ENCODE results near the gene AMBN.

AMBN gene

DNA sequence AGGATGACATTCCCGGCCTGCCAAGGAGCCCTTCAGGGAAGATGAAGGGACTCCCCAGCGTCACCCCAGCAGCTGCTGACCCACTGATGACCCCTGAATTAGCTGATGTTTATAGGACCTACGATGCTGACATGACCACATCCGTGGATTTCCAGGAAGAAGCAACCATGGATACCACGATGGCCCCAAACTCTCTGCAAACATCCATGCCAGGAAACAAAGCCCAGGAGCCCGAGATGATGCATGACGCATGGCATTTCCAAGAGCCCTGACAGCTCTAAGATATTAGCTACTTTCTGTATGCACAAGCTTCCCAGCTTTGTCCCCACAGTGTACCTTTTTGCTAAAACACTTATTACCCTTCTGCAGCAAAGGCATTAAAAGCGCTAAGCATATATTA, 14.4 kb downstream of the AMBN start:
- DNase-seq, result no peak
- no peak overlapping the region for H3K27ac ChIP-seq (ENCODE audit: insufficient read depth, low read length, poor library complexity, severe bottlenecking)
- no peak overlapping the region for H3K4me3 ChIP-seq (ENCODE audit: insufficient read depth, low read depth, low read length, poor library complexity, severe bottlenecking)
- no peaks in the 10 kb centered on the region for H3K27me3 ChIP-seq (replicated peaks; ENCODE audit: control insufficient read depth, insufficient read depth, low read length, poor library complexity, severe bottlenecking)
- H3K36me3 ChIP-seq (ENCODE audit: control insufficient read depth, insufficient read depth, low read length), result no peaks in the 10 kb centered on the region
- no peaks in the 10 kb centered on the region for H3K9me3 ChIP-seq (ENCODE audit: control insufficient read depth, low read length)
- no peaks in the 10 kb centered on the region for H3K4me1 ChIP-seq (ENCODE audit: control insufficient read depth, insufficient read depth, low read length, poor library complexity, severe bottlenecking)

DNA sequence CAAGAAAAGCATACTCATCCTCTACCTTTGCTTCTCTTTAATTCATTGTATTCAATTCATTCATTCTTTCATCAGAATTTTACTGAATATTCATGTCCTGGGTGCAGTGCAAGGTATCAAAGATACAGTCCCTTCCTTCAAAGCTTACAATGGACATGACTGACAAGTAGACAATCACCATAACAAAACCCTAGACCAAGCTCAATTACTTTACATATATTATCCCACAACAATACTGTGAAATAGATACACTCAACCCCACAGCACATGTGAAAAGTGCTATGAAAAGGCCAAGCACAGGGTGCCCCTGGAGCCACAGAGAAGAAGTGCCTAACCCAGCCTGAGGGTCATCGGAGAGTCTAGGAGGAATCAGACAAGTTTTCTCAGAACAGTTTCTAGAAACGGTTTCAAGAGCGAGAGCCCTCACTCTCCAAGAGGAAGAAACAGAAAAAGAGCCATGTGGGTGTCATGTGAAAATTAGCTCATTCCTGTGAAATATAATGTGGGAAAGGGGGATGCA, 15.3 kb downstream of the AMBN start:
- no peak for DNase-seq
- H3K4me3 ChIP-seq (ENCODE audit: insufficient read depth, low read depth, low read length, poor library complexity, severe bottlenecking), result no peak overlapping the region
- no peaks in the 10 kb centered on the region for H3K9me3 ChIP-seq (ENCODE audit: control insufficient read depth, low read length)
- H3K4me1 ChIP-seq (ENCODE audit: control insufficient read depth, insufficient read depth, low read length, poor library complexity, severe bottlenecking), result no peaks in the 10 kb centered on the region
- no peaks in the 10 kb centered on the region for H3K36me3 ChIP-seq (ENCODE audit: control insufficient read depth, insufficient read depth, low read length)
- no peaks in the 10 kb centered on the region for H3K27me3 ChIP-seq (replicated peaks; ENCODE audit: control insufficient read depth, insufficient read depth, low read length, poor library complexity, severe bottlenecking)
- H3K27ac ChIP-seq (ENCODE audit: insufficient read depth, low read length, poor library complexity, severe bottlenecking), result no peak overlapping the region

DNA sequence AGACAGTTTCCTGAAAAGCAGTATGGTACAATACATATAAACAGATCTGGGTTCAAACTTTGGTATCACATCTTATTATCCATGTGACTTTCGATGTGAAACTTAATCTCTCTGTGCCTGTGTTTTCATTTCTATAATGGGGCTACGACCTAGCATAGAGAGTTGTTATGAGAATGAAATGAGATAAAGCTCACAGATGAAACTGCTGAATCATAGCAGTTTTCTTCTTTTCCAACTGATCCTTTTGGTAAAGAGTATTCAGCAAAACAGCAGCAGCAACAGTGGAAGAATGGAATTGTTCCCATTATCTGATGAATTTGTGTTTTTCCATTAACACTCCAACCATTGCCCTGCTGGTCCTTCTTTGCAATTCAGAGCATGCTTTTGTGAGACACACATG, 16.3 kb downstream of the AMBN start:
- no peaks in the 10 kb centered on the region for H3K27me3 ChIP-seq (replicated peaks; ENCODE audit: control insufficient read depth, insufficient read depth, low read length, poor library complexity, severe bottlenecking)
- H3K27ac ChIP-seq (ENCODE audit: insufficient read depth, low read length, poor library complexity, severe bottlenecking), result no peak overlapping the region
- H3K4me1 ChIP-seq (ENCODE audit: control insufficient read depth, insufficient read depth, low read length, poor library complexity, severe bottlenecking), result no peaks in the 10 kb centered on the region
- DNase-seq, result no peak
- no peaks in the 10 kb centered on the region for H3K9me3 ChIP-seq (ENCODE audit: control insufficient read depth, low read length)
- H3K4me3 ChIP-seq (ENCODE audit: insufficient read depth, low read depth, low read length, poor library complexity, severe bottlenecking), result no peak overlapping the region
- H3K36me3 ChIP-seq (ENCODE audit: control insufficient read depth, insufficient read depth, low read length), result no peaks in the 10 kb centered on the region

DNA sequence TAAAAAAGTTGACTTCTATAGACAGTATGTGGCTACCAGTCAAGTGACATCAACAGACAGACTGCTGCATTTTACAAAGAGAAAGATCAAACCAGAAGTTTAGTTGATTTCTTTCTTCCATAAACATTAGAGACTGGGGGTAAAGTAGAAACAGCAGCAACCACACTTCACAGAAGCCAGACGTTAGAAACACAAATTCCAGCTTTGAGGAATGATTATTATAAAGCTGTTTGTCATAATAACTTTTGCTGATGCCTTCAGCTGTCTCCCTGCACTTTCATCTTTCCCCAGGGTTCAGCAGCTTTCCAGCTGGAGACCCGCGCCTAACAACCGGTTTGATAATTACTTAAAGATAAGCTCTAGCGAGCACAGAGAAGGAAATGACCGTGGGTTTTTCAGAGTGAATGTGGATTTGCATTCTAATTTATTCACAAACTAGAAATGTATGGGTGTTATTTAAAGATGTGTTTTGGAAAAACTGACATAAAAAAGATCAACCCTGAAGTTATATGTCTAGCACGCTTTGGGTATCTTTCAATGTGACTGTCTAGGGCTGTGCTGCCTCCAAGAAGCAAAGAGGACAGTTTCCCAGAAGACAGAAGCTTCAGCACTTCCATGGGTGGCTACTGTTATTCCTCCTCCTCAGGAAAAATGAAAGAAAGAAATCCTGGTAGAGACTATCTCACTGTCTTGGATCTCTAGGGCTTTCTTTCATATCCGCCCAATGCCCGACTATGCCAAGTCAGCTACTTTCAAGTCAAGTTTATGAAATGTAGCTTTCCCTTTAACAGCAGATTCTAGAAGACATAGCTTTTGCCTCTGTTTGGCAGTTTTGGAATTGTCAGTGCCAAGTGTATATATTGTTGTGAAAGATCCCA, 21.5 kb downstream of the AMBN start:
- no peak overlapping the region for H3K4me3 ChIP-seq (ENCODE audit: insufficient read depth, low read depth, low read length, poor library complexity, severe bottlenecking)
- H3K27me3 ChIP-seq (replicated peaks; ENCODE audit: control insufficient read depth, insufficient read depth, low read length, poor library complexity, severe bottlenecking), result no peaks in the 10 kb centered on the region
- DNase-seq, result no peak
- H3K4me1 ChIP-seq (ENCODE audit: control insufficient read depth, insufficient read depth, low read length, poor library complexity, severe bottlenecking), result no peaks in the 10 kb centered on the region
- no peaks in the 10 kb centered on the region for H3K36me3 ChIP-seq (ENCODE audit: control insufficient read depth, insufficient read depth, low read length)
- H3K27ac ChIP-seq (ENCODE audit: insufficient read depth, low read length, poor library complexity, severe bottlenecking), result no peak overlapping the region
- no peaks in the 10 kb centered on the region for H3K9me3 ChIP-seq (ENCODE audit: control insufficient read depth, low read length)

DNA sequence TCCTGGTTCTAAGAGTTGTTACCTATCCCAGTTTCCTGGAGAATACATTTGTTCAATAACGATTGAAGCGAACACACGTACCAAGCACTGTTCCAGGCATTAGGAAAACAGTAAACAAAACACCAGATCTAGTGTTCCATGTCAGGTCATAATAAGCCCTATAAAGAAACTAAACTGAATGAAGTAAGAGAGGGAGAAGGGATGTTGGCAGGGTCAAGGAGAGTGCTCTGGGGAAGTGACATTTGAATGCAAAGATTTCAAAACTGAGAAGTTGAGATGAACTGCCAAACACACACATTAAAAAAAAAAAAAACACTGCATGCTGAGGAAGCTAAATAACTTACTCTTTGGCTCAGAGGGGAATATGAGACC, 22.1 kb downstream of the AMBN start:
- no peak overlapping the region for H3K27ac ChIP-seq (ENCODE audit: insufficient read depth, low read length, poor library complexity, severe bottlenecking)
- H3K27me3 ChIP-seq (replicated peaks; ENCODE audit: control insufficient read depth, insufficient read depth, low read length, poor library complexity, severe bottlenecking), result no peaks in the 10 kb centered on the region
- no peaks in the 10 kb centered on the region for H3K9me3 ChIP-seq (ENCODE audit: control insufficient read depth, low read length)
- no peaks in the 10 kb centered on the region for H3K4me1 ChIP-seq (ENCODE audit: control insufficient read depth, insufficient read depth, low read length, poor library complexity, severe bottlenecking)
- H3K4me3 ChIP-seq (ENCODE audit: insufficient read depth, low read depth, low read length, poor library complexity, severe bottlenecking), result no peak overlapping the region
- H3K36me3 ChIP-seq (ENCODE audit: control insufficient read depth, insufficient read depth, low read length), result no peaks in the 10 kb centered on the region
- no peak for DNase-seq

DNA sequence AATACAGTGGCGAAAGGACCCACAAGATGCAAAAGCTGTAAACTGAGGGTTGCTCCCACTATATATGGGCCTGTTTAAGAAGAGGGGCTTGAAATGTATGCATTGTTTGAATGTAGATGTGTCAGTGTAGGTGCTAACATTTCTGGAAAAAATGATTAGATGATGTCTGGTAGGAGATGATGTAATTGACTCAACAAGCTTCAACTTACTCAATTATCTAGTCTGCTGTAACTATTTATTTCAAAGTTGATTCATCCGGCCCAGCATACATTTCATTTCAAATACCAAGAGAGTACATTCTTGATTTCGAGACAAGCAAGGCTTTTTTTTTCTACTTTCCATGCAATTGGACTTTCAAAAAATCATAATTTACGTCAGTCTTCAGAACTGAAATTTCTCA, 27.2 kb downstream of the AMBN start:
- Histone ChIP-seq H3K27ac (ENCODE audit: insufficient read depth, low read length, poor library complexity, severe bottlenecking) (no peak overlapping the region), H3K4me1 (ENCODE audit: control insufficient read depth, insufficient read depth, low read length, poor library complexity, severe bottlenecking) (no peaks in the 10 kb centered on the region), H3K9me3 (ENCODE audit: control insufficient read depth, low read length) (no peaks in the 10 kb centered on the region), H3K36me3 (ENCODE audit: control insufficient read depth, insufficient read depth, low read length) (no peaks in the 10 kb centered on the region), H3K27me3 (replicated peaks; ENCODE audit: control insufficient read depth, insufficient read depth, low read length, poor library complexity, severe bottlenecking) (no peaks in the 10 kb centered on the region), H3K4me3 (ENCODE audit: insufficient read depth, low read depth, low read length, poor library complexity, severe bottlenecking) (no peak overlapping the region)
- DNase-seq, result no peak

DNA sequence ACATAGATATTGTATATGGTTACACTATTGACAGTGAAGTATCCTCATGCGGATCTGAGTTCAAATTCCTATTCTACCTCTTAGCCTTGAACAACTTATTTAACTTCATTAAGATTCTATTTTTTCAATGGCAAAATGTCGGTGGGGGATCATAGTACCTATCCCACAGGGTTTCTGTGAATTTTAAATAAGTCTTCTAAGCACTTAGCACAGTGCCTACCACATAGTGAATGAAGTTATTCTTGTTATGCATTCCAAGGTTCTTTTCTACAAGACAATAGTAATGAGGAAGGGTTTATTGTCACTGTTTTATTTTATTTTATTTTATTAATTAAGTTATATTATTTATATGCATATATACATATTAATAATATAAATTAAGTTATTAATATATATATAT, 27.7 kb downstream of the AMBN start:
- Histone ChIP-seq H3K4me1 (ENCODE audit: control insufficient read depth, insufficient read depth, low read length, poor library complexity, severe bottlenecking) (no peaks in the 10 kb centered on the region), H3K9me3 (ENCODE audit: control insufficient read depth, low read length) (no peaks in the 10 kb centered on the region), H3K27me3 (replicated peaks; ENCODE audit: control insufficient read depth, insufficient read depth, low read length, poor library complexity, severe bottlenecking) (no peaks in the 10 kb centered on the region), H3K36me3 (ENCODE audit: control insufficient read depth, insufficient read depth, low read length) (no peaks in the 10 kb centered on the region), H3K27ac (ENCODE audit: insufficient read depth, low read length, poor library complexity, severe bottlenecking) (no peak overlapping the region), H3K4me3 (ENCODE audit: insufficient read depth, low read depth, low read length, poor library complexity, severe bottlenecking) (no peak overlapping the region)
- DNase-seq, result no peak

DNA sequence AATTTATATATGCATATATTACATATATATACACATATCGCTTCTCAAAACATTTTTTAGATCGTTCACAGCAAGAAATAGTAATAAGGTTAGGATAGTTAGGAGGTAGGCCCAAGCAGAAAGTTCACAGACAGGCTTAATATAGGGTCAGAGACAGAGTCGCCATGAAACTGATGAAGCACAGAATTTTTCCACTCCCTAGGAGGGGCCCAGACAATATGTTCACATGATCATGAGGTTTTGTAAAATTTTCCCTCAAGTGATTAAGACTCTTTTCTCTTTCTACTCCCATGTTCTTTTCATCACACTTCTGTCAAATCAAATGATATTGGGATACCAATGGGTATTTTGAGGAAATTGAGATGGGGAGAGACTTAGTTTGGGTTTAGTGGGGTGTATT, 31.3 kb downstream of the AMBN start:
- no peaks in the 10 kb centered on the region for H3K36me3 ChIP-seq (ENCODE audit: control insufficient read depth, insufficient read depth, low read length)

DNA sequence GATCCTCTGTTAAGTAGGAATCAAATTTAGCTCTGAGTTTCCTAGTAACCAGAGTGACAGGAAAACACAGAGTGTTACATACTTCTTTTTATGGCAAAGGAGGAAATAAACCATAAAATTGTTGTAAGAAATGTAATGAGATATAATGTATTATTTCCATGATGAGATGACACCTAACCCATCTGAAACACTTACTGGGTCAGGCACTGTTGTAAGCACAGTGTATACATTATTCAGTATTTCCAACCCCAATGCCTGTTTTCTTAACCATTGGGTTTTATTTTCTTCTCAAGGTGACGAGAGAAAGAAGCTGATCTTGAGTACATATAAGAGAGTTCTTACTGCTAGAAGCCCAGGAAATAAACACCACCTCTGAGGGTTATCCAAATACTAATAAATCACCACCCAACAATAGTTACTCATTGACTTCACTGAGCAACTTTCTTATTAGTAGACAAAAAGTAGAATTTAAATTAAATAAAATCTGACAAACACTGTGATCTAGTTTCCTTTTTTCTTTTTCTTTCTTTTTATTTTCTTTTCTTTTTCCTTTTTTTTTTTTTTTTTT, 32.3 kb downstream of the AMBN start:
- no peak overlapping the region for H3K27ac ChIP-seq (ENCODE audit: insufficient read depth, low read length, poor library complexity, severe bottlenecking)
- DNase-seq, result no peak
- H3K4me1 ChIP-seq (ENCODE audit: control insufficient read depth, insufficient read depth, low read length, poor library complexity, severe bottlenecking), result no peaks in the 10 kb centered on the region
- H3K36me3 ChIP-seq (ENCODE audit: control insufficient read depth, insufficient read depth, low read length), result no peaks in the 10 kb centered on the region
- H3K9me3 ChIP-seq (ENCODE audit: control insufficient read depth, low read length), result no peaks in the 10 kb centered on the region
- no peaks in the 10 kb centered on the region for H3K27me3 ChIP-seq (replicated peaks; ENCODE audit: control insufficient read depth, insufficient read depth, low read length, poor library complexity, severe bottlenecking)
- H3K4me3 ChIP-seq (ENCODE audit: insufficient read depth, low read depth, low read length, poor library complexity, severe bottlenecking), result no peak overlapping the region

More for the DNA sequence above, 31.3 kb downstream of the AMBN start:
- Histone ChIP-seq H3K27ac (ENCODE audit: insufficient read depth, low read length, poor library complexity, severe bottlenecking) (no peak overlapping the region), H3K27me3 (replicated peaks; ENCODE audit: control insufficient read depth, insufficient read depth, low read length, poor library complexity, severe bottlenecking) (no peaks in the 10 kb centered on the region), H3K4me1 (ENCODE audit: control insufficient read depth, insufficient read depth, low read length, poor library complexity, severe bottlenecking) (no peaks in the 10 kb centered on the region), H3K4me3 (ENCODE audit: insufficient read depth, low read depth, low read length, poor library complexity, severe bottlenecking) (no peak overlapping the region), H3K9me3 (ENCODE audit: control insufficient read depth, low read length) (no peaks in the 10 kb centered on the region)
- no peak for DNase-seq

DNA sequence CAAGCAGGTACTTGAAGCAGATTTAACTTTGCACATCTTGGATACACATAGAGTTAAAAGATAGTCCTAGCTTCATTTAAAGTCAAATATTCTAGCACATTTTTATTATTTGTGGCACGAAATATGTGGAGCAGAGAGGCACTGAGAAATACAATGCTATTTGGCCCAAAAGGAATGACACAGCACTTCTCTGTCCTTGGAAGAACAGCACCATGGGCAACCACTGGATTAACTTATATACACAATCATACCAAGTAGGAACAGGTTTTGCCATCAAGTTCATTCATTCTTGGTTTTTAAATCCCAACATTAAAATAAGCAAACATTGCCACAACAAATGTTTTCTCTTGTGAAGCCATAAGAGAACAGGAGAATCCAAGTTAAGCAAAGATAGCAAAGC, 35.6 kb downstream of the AMBN start:
- Histone ChIP-seq H3K9me3 (ENCODE audit: control insufficient read depth, low read length) (no peaks in the 10 kb centered on the region), H3K27me3 (replicated peaks; ENCODE audit: control insufficient read depth, insufficient read depth, low read length, poor library complexity, severe bottlenecking) (no peaks in the 10 kb centered on the region), H3K36me3 (ENCODE audit: control insufficient read depth, insufficient read depth, low read length) (no peaks in the 10 kb centered on the region), H3K4me3 (ENCODE audit: insufficient read depth, low read depth, low read length, poor library complexity, severe bottlenecking) (no peak overlapping the region), H3K27ac (ENCODE audit: insufficient read depth, low read length, poor library complexity, severe bottlenecking) (no peak overlapping the region), H3K4me1 (ENCODE audit: control insufficient read depth, insufficient read depth, low read length, poor library complexity, severe bottlenecking) (no peaks in the 10 kb centered on the region)
- DNase-seq, result no peak

Measured in effector memory CD4-positive, alpha-beta T cell (primary cell).